WTC11 (cell line): ENCODE measurements around the gene LMAN2L.

Source experiments
- ATF2 ChIP-seq: sonication (generic); formaldehyde crosslinking; IDR thresholded peaks from 2 replicates; pipeline ENCODE4 v1.8.1; 2022; ENCODE audit warnings: low read depth, missing genetic modification reagents, borderline replicate concordance
- CTCF ChIP-seq: fragments of 200-600 bp; IDR thresholded peaks from 2 replicates; pipeline ENCODE4 v1.8.0; 2022; ENCODE audit warnings: antibody characterized with exemption
- NR3C1 ChIP-seq: sonication (generic); formaldehyde crosslinking; conservative IDR thresholded peaks from 2 replicates; pipeline ENCODE4 v1.8.1; 2023; ENCODE audit warnings: low read depth, mild to moderate bottlenecking, missing genetic modification reagents
- SP1 ChIP-seq: sonication (generic); formaldehyde crosslinking; conservative IDR thresholded peaks from 2 replicates; pipeline ENCODE4 v1.8.1; 2022; ENCODE audit warnings: missing genetic modification reagents
- TP53 ChIP-seq: sonication (generic); formaldehyde crosslinking; IDR thresholded peaks from 2 replicates; pipeline ENCODE4 v1.8.1; 2023; ENCODE audit warnings: mild to moderate bottlenecking, missing genetic modification reagents

DNA sequence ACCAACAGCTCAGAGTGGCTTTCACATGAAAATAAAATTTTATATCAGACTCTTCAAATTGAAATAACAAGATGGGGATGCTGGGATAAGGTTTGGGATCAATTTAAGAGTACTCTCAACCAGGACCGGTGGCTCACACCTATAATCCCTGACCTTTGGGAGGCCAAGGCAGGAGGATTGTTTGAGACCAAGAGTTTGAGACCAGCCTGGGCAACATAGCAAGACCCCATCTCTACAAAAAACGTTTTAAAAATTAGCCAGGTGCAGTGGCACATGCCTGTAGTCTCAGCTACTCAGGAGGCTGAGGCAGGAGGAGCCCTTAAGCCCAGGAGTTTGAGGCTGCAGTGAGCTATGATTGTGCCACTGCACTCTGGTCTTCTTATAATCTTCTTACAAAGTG lies 2.6 kb downstream of the LMAN2L start:
- TF ChIP-seq TP53 (CRISPR knock-in tag) (no peak), CTCF (no peak), NR3C1 (CRISPR knock-in tag) (no peak), SP1 (no peak), ATF2 (CRISPR knock-in tag) (no peak)
